Nephron progenitor cell (in vitro differentiated cells): Measurements from ENCODE around the gene SWAP70.
A peak's percentile ranks its signal among the peaks of the same experiment; 100 is the strongest.

Source experiments
- DNase-seq: peaks from one replicate; pipeline ENCODE4 v3.0.0; 2021
- H3K27ac Mint-ChIP-seq: 2 replicates; pipeline ENCODE4 v1.8.0; 2021; ENCODE audit warnings: mild to moderate bottlenecking, moderate library complexity, mixed read lengths
- H3K27me3 Mint-ChIP-seq: 2 replicates; pipeline ENCODE4 v1.8.0; 2021; ENCODE audit warnings: mild to moderate bottlenecking, low read depth, mixed read lengths; ENCODE audit not compliant: poor library complexity
- H3K36me3 Mint-ChIP-seq: 2 replicates; pipeline ENCODE4 v1.8.0; 2021; ENCODE audit warnings: low read depth, mixed read lengths
- H3K4me1 Mint-ChIP-seq: 2 replicates; pipeline ENCODE4 v1.8.0; 2021; ENCODE audit warnings: mixed read lengths
- H3K4me3 Mint-ChIP-seq: 2 replicates; pipeline ENCODE4 v1.8.0; 2021; ENCODE audit warnings: mild to moderate bottlenecking, moderate library complexity, mixed read lengths
- H3K9me3 Mint-ChIP-seq: 2 replicates; pipeline ENCODE4 v1.8.0; 2021; ENCODE audit warnings: mild to moderate bottlenecking, moderate library complexity, mixed read lengths
- TF ChIP-seq, protein P1 (sequence below): fragments of 200-600 bp; sonication (generic); IDR thresholded peaks from 2 replicates; pipeline ENCODE4 v1.5.0; 2021; ENCODE audit warnings: antibody characterized with exemption

The SWAP70 gene

DNA sequence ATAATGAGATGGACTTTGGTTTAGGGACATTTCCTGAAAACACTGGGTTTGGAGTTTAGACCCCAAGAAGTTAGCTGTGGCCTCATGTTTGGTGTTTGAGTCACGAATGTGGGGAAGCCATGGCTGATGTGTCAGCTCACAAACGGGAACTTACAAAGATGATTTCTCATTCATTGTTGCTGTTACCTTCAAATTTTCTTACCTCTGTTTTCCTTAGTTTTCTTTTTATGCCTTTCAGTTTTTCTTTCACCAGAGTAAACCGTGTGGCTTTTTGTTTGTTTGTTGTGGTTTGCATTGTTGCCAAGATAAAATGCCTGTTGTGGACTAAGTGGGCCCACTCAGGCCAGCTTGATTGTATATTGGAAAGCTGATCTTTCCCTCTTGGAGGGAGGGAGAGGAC, 89.1 kb downstream of the SWAP70 start:
- Mint-ChIP-seq H3K4me1 (peaks cover 23% of the 10 kb centered on the region), H3K36me3 (peaks cover 26% of the 10 kb centered on the region), H3K9me3 (no peaks in the 10 kb centered on the region), H3K27me3 (peaks cover 5% of the 10 kb centered on the region), H3K4me3 (no peak overlapping the region), H3K27ac (peak overlapping the region; percentile 25)
- DNase-seq = no peak
- TF ChIP-seq, protein P1, sequence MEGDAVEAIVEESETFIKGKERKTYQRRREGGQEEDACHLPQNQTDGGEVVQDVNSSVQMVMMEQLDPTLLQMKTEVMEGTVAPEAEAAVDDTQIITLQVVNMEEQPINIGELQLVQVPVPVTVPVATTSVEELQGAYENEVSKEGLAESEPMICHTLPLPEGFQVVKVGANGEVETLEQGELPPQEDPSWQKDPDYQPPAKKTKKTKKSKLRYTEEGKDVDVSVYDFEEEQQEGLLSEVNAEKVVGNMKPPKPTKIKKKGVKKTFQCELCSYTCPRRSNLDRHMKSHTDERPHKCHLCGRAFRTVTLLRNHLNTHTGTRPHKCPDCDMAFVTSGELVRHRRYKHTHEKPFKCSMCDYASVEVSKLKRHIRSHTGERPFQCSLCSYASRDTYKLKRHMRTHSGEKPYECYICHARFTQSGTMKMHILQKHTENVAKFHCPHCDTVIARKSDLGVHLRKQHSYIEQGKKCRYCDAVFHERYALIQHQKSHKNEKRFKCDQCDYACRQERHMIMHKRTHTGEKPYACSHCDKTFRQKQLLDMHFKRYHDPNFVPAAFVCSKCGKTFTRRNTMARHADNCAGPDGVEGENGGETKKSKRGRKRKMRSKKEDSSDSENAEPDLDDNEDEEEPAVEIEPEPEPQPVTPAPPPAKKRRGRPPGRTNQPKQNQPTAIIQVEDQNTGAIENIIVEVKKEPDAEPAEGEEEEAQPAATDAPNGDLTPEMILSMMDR = no peak

DNA sequence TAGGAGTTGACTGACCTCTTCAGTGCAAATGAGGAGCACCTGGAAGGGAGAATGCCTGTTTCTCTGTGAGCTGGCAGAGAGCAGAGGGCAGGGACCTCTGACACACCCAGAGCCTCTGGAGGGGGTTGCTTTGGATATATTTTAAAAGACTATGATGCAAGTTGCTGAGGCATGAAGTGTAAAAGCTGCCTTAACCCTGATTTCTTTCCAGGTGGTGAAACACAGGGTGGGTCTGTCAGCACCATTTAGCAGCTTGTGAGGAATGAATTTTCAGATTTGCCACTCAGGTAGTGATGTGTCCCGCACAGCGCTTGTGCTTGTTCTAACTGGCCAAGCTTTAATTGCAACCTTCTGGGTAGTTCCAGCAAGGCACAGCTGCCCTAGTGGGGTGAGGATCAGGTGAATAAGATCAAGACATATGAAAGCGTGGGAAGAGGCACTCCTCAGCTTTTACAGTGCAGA, 90.2 kb downstream of the SWAP70 start:
- Mint-ChIP-seq H3K4me3 (no peak overlapping the region), H3K27me3 (peaks cover 5% of the 10 kb centered on the region), H3K9me3 (no peaks in the 10 kb centered on the region), H3K36me3 (peaks cover 16% of the 10 kb centered on the region), H3K4me1 (peaks cover 27% of the 10 kb centered on the region), H3K27ac (peak overlapping the region; percentile 12)
- no peak for DNase-seq
- TF ChIP-seq, protein P1 = no peak

DNA sequence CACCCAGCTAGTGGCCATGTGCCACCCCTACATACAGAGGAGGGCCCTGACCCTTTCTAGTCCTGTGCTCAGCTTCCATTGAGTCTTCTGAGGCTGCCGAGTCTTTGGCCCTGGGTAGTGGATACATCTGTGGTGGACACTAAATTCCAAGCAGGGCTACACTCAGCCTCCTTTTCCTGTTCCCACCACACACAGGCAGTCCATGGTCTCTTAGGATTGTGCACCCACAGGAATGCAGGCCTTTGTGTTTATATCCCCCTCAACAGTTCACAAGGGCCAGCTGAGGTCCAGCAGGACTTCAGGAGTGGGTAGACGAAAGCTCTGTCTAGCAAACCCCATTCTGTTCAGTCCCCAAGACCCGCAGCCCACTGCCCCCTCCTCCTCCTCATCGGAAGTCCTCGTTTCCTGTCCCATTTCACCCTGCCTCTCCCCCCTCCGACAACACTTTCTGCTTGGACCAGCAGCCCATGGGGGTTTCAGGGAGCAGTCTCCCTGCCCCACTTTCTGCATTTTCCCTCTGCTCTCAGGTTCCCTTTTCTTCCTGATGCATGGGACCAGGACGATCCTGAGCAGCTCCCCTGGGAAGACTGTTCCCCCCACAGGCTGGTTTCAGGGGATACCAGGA, 91.8 kb downstream of the SWAP70 start:
- Mint-ChIP-seq H3K27me3 (peaks cover 5% of the 10 kb centered on the region), H3K27ac (peak overlapping the region; percentile 97), H3K4me3 (no peak overlapping the region), H3K4me1 (peaks cover 43% of the 10 kb centered on the region), H3K36me3 (peaks cover 4% of the 10 kb centered on the region), H3K9me3 (no peaks in the 10 kb centered on the region)
- TF ChIP-seq, protein P1 = no peak
- no peak for DNase-seq

DNA sequence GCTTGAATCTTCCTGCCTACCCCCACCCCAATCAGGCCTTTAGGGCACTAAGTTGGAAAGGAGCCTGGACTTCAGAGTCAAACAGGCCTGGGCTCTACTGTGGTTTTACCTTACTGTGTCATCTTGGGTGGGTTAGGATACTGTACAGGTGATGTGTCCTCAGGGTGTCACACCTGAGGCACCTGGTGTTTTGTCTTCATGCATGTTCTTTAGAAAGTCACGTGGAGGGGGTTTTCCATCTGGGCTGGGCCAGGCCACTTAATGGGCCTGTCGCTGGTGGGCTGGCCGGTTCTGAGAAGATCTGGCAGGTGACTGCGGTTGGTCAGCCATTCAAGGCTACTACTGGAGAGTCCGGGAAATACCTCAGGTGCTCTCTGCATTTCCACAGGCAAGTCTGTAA, 92.6 kb downstream of the SWAP70 start:
- Mint-ChIP-seq H3K27ac (peak overlapping the region; percentile 38), H3K9me3 (no peaks in the 10 kb centered on the region), H3K4me3 (no peak overlapping the region), H3K36me3 (no peaks in the 10 kb centered on the region), H3K27me3 (peaks cover 5% of the 10 kb centered on the region), H3K4me1 (peaks cover 46% of the 10 kb centered on the region)
- TF ChIP-seq, protein P1 = no peak
- DNase-seq = no peak

DNA sequence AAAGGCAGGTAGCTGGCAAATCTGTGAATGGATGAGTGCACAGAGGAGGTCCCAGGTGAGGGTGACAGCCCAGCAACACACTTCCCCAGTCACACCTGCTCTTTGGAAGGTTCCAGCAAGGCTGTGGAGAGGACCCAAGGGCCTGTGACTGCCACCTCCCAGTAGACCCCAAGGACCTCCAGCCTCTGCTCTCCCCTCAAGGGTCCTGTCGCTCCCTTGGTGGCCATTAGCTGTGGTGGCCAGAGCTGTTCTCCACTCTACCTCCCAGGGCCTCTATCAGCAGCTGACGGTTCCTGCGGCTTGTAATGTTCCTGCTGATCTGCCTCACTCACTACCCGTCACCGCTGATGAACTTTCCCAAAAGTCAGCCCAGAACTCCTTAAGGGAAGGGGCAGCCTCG, 93.0 kb downstream of the SWAP70 start:
- Mint-ChIP-seq H3K36me3 (no peaks in the 10 kb centered on the region), H3K4me3 (no peak overlapping the region), H3K4me1 (peaks cover 50% of the 10 kb centered on the region), H3K9me3 (no peaks in the 10 kb centered on the region), H3K27ac (no peak overlapping the region), H3K27me3 (peaks cover 5% of the 10 kb centered on the region)
- TF ChIP-seq, protein P1 = no peak
- no peak for DNase-seq
